GM21529 (cell line): ENCODE data around the gene TACSTD2.
"Not testable (repeated sequence)": the region's sequence is repeated elsewhere in the genome, so short reads cannot be mapped to it uniquely, and the experiment has no call there.

Experiments
- ATAC-seq: cut with Tn5 transposase; IDR thresholded peaks from one replicate; pipeline ENCODE4 v1.9.1; 2021; ENCODE audit not compliant: unreplicated experiment

The TACSTD2 gene

GRCh38 chr1:58568271-58568860 lies 8.7 kb downstream of the TACSTD2 start:
- ATAC-seq = no peak

- ATAC-seq = no peak
Observed at GRCh38 chr1:58566339-58566738, 10.7 kb downstream of the TACSTD2 start.

DNA sequence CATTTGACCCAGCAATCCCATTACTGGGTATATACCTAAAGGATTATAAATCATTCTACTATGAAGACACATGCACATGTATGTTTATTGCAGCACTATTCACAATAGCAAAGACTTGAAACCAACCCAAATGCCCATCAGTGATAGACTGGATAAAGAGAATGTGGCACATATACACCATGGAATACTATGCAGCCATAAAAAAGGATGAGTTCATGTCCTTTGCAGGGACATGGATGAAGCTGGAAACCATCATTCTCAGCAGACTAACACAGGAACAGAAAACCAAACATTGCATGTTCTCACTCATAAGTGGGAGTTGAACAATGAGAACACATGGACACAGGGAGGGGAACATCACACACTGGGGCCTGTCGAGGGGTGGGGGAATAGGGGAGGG lies 13.3 kb downstream of the TACSTD2 start:
- not testable (repeated sequence) for ATAC-seq

GRCh38 chr1:58561633-58562032 lies 15.4 kb downstream of the TACSTD2 start:
- no peak for ATAC-seq

- ATAC-seq = no peak
Observed at GRCh38 chr1:58555393-58555792, 21.7 kb downstream of the TACSTD2 start.

GRCh38 chr1:58551186-58552140 lies 25.6 kb downstream of the TACSTD2 start:
- ATAC-seq = no peak

GRCh38 chr1:58549291-58549690 lies 27.8 kb downstream of the TACSTD2 start:
- ATAC-seq = not testable (repeated sequence)

- ATAC-seq = no peak
Observed at GRCh38 chr1:58548371-58548770, 28.7 kb downstream of the TACSTD2 start.

DNA sequence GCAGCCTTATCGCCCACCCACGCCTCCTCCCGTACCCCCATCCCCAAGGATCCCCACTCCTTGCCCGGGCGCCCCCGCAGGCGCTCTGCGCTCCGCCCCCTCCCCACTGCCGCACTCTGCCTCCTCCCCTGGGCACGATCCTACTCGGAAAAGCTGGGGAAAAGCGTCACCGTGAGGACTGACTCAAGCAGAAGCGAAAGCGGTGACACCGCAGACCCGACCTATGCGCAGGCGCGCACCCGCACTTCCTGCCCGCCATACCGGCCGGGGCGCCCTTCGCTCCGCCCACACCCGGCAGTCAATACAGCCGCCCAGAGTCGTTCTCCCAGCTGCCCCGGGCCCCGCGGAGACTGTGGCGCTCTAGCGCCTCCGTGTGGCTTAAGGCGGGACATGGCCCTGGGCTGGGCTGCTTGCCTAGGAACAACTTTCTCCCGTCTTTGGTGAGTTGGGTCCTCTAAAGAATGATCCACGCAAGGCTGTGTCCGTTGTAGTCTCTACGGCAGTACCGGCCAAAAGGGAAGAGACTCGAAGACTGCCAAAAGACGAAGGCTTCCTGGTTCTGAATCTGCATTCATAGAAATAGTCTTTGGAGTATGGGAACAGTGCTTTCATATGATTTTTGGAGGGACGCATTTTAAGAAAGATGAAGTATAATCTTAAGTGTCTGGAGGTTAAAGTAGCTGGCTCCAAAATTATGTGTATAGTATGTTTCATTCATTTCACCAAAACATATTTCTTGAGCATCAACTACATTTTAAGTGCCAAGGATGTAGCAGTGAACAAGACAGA lies 30.3 kb downstream of the TACSTD2 start, which contains the start of gene OMA1:
TSS of gene OMA1 (minus strand) at position 207 of the 789 bp plus-strand sequence. CDS start 7,432 bp downstream, outside the sequence.
- peak; percentile 96 for ATAC-seq

DNA sequence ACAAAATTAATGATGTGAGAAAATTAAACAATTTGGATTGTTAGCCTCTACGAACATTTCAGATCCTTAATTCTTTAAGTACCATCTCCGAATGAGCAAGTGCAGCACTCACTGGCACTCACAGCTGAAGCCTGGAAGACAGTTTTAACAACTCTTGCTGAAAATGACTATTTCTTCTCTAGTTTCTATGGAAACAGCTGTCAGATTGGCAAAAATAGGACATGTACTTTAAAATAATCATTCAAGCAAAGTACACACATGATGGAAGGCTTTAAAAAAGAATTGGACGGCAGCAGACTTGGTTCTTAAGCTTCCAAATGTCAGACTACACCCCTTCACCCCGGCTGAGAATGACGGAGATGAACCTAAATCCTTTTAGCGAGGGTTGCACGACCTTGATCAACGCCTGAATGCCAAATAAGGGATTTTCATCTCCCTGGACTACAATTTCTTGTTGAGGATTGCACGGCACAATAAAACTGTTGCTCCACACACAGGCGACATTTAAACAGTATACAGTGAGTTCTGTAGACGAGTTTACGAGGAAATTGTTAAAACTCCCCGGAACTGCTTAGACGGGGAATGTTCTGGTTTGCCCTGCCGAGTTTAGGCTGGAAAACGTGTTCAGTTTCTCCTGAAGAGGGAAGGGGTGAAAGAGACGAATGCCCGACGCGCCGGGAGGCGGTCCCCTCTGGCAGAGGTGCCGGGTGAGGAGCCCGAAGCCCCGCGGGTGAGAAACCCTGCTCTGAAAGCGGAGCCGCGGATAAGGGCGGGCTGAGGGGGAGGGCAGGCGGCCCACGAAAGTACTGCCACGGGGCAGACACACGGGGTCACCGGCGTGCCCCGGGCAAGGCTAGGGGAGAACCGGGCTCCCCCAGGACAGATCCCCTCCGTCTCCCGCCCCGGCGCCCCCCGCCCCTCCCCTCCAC lies 31.2 kb downstream of the TACSTD2 start:
- ATAC-seq = peak; percentile 72

GRCh38 chr1:58543260-58543659 lies 33.8 kb downstream of the TACSTD2 start:
- ATAC-seq = no peak

DNA sequence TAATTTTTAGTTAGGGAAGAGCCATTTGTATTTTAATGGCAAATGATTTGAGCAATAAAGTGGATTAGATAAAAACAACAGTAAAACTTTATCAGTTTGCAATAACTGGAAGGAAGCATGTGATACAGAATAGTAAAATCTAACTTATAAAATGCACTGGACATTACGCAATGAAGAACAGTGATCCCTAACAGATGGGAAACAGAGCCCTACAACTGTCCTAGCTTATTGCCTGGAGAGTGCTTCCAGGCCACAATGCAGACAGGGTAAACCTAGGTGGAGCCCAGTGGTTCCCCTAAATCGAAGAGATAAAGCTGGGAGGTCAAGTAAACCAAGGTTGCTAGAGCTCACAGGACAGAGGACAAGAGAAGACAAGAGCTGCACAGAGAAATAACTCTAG lies 37.5 kb downstream of the TACSTD2 start:
- no peak for ATAC-seq

DNA sequence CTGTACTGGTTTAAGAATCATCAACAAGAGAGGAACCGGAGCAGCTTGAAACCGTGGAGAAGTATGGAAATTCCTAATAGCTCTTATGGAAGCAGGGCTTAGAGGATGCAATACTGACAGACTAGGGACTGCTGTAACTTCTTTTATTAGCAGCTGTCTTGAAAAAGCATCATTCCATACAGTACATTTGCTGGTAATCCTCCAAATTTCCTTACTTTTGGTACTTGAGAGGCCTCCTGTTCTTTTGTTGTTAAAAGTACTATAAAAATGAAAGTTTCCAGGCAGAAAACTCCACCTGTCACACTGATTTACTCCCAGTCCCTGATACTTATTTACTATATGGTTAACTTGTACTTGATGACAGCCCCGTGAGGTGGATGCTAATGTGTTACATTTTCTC lies 38.2 kb downstream of the TACSTD2 start:
- no peak for ATAC-seq

DNA sequence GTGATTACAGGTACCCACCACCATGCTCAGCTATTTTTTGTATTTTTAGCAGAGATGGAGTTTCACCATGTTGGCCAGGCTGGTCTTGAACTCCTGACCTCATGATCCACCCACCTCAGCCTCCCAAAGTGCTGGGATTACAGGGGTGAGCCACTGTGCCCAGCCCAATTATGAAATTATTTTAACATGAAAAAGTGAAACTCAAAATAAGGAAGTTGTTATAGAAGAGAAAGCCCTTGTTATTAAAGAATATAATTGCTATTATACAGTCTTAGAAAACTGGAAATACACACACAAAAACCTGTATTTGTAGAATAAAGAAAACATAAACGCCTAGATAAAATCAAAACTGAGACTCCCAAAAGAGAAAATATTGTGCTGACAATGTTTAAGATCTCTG lies 45.2 kb downstream of the TACSTD2 start:
- not testable (repeated sequence) for ATAC-seq

GRCh38 chr1:58529284-58529683 lies 47.8 kb downstream of the TACSTD2 start:
- ATAC-seq = no peak

DNA sequence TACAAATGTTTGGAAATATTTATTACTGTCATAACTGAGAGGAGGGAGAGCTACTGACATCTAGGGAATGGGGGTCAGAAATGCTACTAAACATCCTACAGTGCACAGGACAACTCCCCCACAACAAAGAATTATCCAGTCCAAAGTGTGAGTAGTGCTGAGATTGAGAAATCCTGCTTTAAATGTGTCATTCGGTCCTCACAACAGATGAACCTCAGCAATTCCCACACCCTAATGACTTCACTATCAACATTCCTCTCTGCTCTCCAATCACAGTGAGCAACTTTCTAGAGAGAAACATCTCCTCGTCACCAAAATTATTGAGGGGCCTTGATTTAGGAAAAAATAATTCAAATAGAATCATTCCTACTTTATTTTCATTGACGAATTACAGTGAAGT lies 48.5 kb downstream of the TACSTD2 start:
- no peak for ATAC-seq
